SIG-M5 (cell line): ENCODE results near the gene GFRA1.
"Not testable (repeated sequence)": the region's sequence is repeated elsewhere in the genome, so short reads cannot be mapped to it uniquely, and the experiment has no call there.

Experiments used
- DNase-seq: peaks from one replicate; lab custom pipeline; 2025; lab: John Stamatoyannopoulos, UW

Gene GFRA1

DNA sequence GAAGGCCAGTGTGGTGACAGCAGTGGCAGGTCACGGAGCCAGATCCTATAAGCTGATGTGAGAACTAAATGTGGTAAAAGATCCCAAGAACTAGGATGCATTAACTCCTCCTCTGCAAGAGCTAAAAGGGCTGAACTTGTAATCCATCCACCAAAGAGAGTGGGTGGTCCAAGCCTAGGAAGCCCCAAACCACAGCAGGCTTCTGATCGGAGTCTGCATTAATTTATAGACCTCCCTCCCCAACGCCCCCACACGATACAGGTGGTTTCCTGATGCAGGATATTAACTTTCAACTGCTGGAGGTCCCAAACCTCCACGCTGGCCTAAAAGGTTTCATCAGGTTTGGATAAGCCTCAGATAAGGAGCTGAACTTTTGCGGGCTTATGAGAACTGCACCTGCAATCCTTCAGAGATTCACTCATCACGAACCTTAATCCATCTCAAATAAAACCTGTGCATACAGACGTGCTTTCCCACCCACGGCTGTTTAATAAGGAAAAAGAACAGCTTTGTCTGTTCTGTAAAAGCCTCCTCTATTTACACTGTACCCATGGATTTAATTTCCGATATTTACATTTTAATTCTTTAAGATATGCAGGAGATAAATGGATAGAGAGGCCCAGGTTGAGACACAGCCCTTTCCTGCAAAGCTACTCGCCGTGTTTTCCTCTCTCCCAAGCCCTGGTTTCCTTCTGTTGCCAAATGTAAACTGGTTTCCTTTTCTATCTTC is 74.9 kb downstream of the GFRA1 start:
- no peak for DNase-seq

DNA sequence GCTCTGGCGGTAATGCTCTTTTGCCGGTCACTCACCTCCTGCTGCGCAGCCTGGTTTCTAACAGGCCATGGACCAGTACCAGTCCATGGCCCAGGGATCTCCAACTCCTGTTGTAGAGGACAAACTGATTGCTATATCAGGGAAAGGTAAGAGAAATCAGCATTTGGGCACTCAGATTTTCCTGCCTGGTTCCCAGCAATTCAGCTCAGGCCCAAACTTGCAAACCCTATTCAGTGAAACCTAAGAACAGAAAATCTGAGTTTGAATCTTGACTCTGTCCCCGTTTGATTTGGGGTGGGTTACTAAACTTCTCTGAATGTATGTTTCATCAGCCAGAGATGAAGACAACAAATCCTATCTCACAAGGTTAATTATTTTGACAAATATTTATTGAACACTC is 77.4 kb downstream of the GFRA1 start:
- no peak for DNase-seq

GRCh38 chr10:116195039-116195438 is 78.0 kb downstream of the GFRA1 start:
- DNase-seq: no peak

- DNase-seq: no peak
Measured at GRCh38 chr10:116194061-116194460, 78.9 kb downstream of the GFRA1 start.

GRCh38 chr10:116190883-116191282 is 82.1 kb downstream of the GFRA1 start:
- no peak for DNase-seq

DNA sequence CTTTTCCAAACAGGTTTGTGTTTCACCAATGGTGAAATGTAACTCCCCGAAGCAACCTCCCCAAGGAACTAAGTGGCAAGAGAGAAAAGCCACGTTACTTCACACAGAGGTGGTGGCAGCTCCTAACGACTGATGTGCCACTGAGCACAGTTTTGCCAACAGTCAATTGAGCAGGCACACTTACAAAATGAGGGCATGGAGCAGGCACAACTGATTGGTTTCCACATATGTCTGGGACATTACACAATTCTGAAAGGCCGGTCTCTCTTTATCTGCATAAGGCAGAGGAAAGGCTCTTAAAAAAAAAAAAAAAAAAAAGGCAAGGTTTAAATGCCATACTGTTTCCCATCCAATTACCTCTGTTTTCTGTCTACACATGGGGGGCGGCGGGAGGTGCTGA is 86.7 kb downstream of the GFRA1 start:
- no peak for DNase-seq

DNA sequence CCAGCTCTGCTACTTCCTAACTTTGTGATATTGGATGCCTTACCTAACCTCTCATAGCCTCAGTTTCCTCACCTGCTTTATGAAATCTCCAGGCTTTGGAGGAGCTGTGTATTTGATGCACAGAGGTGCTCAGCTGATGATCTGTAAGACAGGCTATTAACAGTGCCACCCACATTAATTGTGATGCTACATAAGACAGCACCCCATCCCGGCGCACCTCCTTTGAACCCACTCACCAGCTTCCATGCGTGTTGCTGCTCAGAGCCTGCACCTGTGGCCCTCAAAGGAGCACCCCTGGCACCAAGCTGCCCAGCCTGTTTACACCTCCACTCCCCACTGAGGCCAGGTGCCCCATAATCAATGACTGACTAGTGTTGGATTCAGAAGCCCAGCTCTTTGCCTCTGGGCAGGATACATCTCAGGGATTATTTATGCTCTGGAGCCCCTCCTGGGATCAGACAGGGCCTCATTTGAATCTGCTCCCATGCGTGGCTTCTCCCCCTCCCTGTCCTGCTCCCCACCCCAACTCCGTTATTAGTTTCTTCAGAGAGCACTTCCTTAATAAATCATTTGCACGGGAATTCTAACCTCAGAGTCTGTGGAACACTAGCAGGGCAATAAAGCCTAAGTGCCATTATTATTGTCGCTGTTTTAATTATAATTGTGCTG is 87.7 kb downstream of the GFRA1 start:
- DNase-seq: no peak

GRCh38 chr10:116184512-116184794 is 88.6 kb downstream of the GFRA1 start:
- no peak for DNase-seq

- no peak for DNase-seq
Measured at GRCh38 chr10:116183733-116184511, 89.1 kb downstream of the GFRA1 start.

DNA sequence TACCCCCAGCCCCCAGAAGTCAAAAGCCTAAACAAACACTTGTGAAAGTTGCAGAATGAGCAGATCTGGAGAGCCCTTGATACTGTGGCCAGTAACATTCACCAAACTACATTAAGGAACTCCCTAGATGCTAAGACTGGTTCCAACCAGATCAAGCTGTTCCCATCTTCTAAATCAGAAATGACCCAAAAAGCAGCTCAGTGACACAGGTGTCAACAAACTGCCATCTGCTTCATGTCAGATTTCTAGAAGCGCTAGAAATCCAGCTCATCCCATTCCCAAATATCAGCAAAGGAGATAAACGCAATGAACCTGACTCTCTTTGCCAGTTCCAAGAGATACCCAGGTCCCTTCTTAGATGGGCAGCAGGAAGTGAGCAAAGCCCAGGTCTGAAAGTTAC is 90.6 kb downstream of the GFRA1 start:
- DNase-seq: no peak

GRCh38 chr10:116178086-116178605 is 94.9 kb downstream of the GFRA1 start:
- DNase-seq: no peak

DNA sequence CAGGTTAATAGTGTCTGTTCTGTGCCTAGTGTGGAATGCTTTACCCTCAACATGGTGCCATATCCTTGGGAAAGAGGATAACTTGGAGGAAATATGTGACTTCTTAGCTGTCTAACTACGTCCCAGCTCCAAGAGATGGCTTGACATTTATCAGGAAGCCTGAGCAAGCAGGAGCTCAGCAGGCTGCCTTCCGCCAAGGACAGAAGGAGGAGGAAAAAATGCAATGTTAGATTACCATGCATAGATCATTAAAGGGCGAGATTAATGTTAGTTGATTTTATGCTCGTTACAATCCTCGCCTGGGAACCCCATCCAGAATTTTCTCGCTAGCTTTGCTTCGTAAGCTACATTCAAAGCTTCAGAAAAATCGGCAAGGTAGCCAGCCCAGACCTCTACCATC is 97.8 kb downstream of the GFRA1 start:
- no peak for DNase-seq

DNA sequence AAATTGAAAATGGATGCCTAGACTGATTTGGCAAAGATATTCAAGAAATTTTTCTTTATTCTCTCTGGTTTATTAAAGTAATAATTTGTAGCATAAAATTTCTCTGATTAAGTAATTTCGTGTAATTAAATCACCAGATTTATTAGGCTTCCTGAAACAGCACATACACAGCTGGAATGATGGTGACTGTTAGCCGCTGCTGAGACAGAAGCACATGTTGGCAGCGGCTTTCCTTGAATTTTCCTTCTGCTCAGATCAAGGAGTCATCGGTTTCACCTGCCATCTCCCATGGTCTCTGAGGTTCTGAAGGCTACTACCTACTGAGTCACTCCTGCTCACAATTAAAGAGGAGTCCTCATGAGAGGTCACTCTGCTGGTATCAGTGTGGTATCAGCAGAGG is 101.5 kb downstream of the GFRA1 start:
- DNase-seq: no peak

GRCh38 chr10:116170815-116171250 is 102.2 kb downstream of the GFRA1 start:
- no peak for DNase-seq

DNA sequence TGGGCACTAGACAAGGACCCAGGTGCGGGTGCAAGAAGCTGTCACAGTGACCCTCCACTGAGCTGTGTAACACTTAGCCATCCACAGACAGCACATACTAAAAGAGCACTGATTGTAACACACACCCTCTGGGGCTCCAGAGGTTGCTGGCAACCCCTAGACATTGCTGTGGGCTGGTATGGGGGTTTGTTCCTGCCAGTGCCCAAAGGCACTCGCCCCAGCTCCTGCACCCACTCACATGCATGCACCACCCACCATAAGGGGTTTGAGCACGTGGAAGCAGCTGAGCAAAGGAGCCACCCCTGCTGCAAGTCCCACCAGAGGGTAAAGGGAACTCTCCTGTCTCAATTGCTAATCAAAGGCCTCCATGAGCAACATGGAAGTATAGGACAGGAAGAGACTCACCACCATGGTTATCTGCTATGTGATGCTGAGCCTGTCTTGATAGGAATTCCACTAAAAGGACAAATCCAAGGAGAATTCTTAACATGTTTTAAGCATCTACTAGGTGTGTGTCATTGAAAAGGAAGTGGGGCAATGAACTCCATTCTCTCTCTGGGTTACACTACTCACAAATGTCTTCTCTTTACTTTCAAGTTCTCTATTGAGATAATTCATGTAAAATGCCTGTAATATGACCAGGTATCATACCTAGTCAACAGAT is 103.1 kb downstream of the GFRA1 start:
- DNase-seq: no peak

GRCh38 chr10:116168745-116169144 is 104.3 kb downstream of the GFRA1 start:
- no peak for DNase-seq

DNA sequence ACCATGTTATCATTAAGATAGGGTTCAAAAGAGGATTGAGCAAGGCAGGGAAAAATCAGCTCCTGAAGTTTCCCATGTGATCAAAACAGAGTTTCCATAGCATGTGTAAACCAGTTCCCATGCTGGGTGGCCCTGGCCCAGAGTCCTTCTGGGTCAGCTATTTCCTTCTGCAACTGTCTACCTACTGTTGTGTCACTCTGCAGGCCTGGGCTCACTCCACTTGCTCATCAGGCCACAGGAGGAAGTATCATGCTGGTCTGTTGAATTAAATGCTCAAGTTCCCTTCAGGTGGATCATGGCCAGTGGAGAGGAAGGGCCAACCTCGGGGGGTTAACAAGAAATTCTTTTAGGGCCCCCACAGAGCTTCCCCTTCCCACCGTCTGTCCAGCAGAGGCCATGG is 104.7 kb downstream of the GFRA1 start:
- DNase-seq: no peak

DNA sequence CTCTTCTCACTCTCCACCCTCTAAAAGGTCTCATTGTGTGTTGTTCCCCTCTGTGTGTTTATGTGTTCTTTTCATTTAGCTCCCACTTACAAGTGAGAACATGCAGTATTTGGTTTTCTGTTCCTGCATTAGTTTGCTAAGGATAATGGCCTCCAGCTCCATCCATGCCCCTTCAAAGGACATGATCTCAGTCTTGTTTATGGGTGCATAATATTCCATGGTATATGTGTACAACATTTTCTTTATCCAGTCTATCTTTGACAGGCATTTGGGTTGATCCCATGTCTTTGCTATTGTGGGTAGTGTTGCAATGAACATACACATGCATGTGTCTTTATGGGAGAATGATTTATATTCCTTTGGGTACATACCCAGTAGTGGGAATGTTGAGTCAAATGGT is 107.1 kb downstream of the GFRA1 start:
- not testable (repeated sequence) for DNase-seq

DNA sequence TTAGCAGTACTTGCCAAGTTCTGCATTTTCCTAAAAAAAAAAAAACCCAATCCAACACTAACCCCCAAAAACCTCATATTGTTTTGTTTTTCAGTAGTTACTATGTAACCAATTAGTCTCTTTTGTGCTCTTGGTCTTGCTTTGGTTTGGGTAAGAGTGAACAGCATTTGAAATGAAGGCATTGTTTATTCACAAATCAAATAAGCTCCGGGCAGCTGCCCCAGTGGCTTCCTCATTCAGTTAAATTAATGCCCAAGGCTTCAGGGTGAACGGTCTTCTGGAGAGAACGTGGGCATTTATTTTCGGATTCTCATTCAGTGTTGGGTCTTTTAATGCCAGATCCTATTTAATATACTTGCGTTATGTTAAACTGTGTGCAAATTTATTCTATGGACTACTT is 108.7 kb downstream of the GFRA1 start:
- no peak for DNase-seq

DNA sequence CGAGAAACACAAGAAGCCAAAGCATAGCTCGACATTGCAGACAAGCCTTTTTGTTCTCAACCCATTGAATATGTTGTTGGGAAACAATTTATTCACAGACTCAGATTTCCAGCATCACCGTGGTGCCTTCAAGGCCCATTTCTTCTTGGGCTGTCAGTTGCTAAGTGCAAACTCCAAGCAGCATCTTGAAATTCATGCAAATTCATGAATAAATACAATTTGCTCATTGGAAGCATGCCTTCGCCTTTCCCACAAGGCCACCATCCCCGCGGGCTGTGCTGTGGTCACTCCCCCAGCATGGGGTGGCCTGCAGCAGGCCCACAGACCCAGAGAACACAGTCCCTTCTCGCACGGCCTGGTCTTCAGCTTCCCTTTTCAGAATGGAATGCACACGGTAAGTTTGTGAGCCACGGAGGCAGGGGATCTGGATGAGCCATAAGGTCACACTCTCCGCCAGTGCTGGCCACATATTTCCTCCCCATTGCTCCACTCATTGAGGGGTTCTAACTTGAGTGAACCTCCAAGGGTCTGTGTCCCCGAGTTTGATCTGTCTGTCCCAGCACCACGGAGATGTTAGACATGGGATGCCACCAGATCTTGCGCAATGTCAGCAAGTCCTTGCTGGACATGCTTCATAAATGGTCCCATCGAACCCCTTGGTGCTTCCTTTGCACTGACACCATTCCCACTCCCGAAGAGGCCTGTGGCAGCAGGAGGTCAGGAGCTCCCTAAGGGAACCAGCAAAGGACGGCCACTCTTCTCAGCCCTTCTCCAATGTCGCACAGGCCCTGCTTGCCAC is 109.5 kb downstream of the GFRA1 start:
- no peak for DNase-seq

- DNase-seq: no peak
Measured at GRCh38 chr10:116162851-116163250, 110.2 kb downstream of the GFRA1 start.

DNA sequence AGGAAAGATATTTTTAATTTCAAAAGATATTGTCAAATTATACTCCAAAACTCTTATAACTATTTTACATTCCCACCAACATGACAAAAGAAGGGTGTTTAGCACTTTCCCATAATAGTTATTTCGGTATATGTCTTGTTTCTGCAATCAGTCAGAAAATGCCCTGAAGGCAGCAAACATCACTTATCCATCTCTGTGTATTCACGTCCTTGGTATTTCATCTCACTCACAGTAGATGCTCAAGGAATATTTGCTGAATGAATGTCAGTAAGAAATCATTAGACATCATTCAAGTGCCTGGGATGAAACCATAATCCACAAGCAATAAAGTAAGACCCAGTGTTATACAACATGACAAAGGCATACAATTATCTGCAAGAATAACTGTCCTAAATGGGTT is 112.7 kb downstream of the GFRA1 start:
- DNase-seq: no peak
